Measurements from ENCODE around the gene IFNAR1. TPM values are rescaled to one million over a fixed set of nuclear protein-coding genes. Genes with fewer than 3 reads are reported as not detected.
A peak's percentile ranks its signal among the peaks of the same experiment; 100 is the strongest.

The IFNAR1 gene
- total RNA-seq, 1 experiment from 2014 or later = 14.2 TPM

GRCh38 chr21:33299181-33299752 lies 25.5 kb upstream of the IFNAR1 start:
- no peak overlapping the region for H4K8ac ChIP-seq (replicated peaks; ENCODE audit: insufficient read length, low read depth, low read length)
- H2BK20ac ChIP-seq (ENCODE audit: low read depth, low read length, poor library complexity, severe bottlenecking) = no peak overlapping the region
- H3K4ac ChIP-seq (ENCODE audit: low read depth, low read length) = no peak overlapping the region
- no peak overlapping the region for H4K5ac ChIP-seq (ENCODE audit: insufficient read length, low read depth, low read length)
- Mint-ChIP-seq H3K36me3 (ENCODE audit: insufficient read depth in 1 of 3, low read depth in 3 of 3) (no peaks in the 10 kb centered on the region), H3K27ac (peak overlapping the region in 1 of 3 experiments; percentile 29; a peak in 1 of 7 replicates), H3K27me3 (ENCODE audit: low read depth) (no peaks in the 10 kb centered on the region), H3K4me3 (no peak overlapping the region; a peak in 1 of 5 replicates), H3K9me3 (no peaks in the 10 kb centered on the region), H3K4me1 (peaks cover 11% of the 10 kb centered on the region in 2 experiments)
- no peaks in the 10 kb centered on the region for H3K79me1 ChIP-seq (ENCODE audit: insufficient read depth, low read depth, low read length, poor library complexity, severe bottlenecking)
- no peaks in the 10 kb centered on the region for H3K79me2 ChIP-seq (ENCODE audit: insufficient read depth, low read length)
- H3K56ac ChIP-seq (ENCODE audit: insufficient read length, low read depth, low read length) = no peak overlapping the region
- no peaks in the 10 kb centered on the region for H3K23me2 ChIP-seq (ENCODE audit: insufficient read length, low read depth, low read length, poor library complexity, severe bottlenecking)
- H3K27ac ChIP-seq (ENCODE audit: insufficient read length, low read depth, low read length) = no peak overlapping the region
- no peak overlapping the region for H4K91ac ChIP-seq (ENCODE audit: insufficient read length, low read depth, low read length)
- H3T11ph ChIP-seq (ENCODE audit: low read length) = no peak overlapping the region
- H3K4me1 ChIP-seq (ENCODE audit: insufficient read depth, low read length) = no peaks in the 10 kb centered on the region
- H3K9me3 ChIP-seq (ENCODE audit: control insufficient read depth, low read depth, low read length) = no peaks in the 10 kb centered on the region
- no peak overlapping the region for H3K23ac ChIP-seq (ENCODE audit: insufficient read length, low read depth, low read length)
- no peak overlapping the region for H2BK5ac ChIP-seq (ENCODE audit: insufficient read length, low read length)
- no peak overlapping the region for H2AFZ ChIP-seq (ENCODE audit: low read length)
- H3K18ac ChIP-seq (ENCODE audit: insufficient read length, low read depth, low read length) = no peak overlapping the region
- no peak overlapping the region for H3K4me2 ChIP-seq (ENCODE audit: insufficient read depth, insufficient read length, low read length)
- H3K27me3 ChIP-seq (ENCODE audit: insufficient read depth, low read length) = no peaks in the 10 kb centered on the region
- no peak overlapping the region for H3K14ac ChIP-seq (ENCODE audit: insufficient read depth, low read length)
- no peak overlapping the region for H2BK12ac ChIP-seq (ENCODE audit: insufficient read length, low read depth, low read length)
- DNase-seq = no peak
- no peaks in the 10 kb centered on the region for H4K20me1 ChIP-seq (ENCODE audit: control insufficient read depth, insufficient read depth, insufficient read length)
- TF ChIP-seq, protein P1, sequence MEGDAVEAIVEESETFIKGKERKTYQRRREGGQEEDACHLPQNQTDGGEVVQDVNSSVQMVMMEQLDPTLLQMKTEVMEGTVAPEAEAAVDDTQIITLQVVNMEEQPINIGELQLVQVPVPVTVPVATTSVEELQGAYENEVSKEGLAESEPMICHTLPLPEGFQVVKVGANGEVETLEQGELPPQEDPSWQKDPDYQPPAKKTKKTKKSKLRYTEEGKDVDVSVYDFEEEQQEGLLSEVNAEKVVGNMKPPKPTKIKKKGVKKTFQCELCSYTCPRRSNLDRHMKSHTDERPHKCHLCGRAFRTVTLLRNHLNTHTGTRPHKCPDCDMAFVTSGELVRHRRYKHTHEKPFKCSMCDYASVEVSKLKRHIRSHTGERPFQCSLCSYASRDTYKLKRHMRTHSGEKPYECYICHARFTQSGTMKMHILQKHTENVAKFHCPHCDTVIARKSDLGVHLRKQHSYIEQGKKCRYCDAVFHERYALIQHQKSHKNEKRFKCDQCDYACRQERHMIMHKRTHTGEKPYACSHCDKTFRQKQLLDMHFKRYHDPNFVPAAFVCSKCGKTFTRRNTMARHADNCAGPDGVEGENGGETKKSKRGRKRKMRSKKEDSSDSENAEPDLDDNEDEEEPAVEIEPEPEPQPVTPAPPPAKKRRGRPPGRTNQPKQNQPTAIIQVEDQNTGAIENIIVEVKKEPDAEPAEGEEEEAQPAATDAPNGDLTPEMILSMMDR (conservative IDR thresholded peaks at IDR 0.05) = peak; percentile 28; the same call in 2 of the 3 replicates
- no peak overlapping the region for H2BK15ac ChIP-seq (ENCODE audit: low read depth, low read length)
- no peak overlapping the region for H3K9ac ChIP-seq (ENCODE audit: extremely low read depth, insufficient read length, low read length)
- WGBS (ENCODE audit: extremely low coverage, insufficient read length, low lambda C conversion rate) = no CpG with 5 or more reads among the region's 5 CpGs
- no peak overlapping the region for H2AK5ac ChIP-seq (ENCODE audit: insufficient read length, low read length)
- H2BK120ac ChIP-seq (ENCODE audit: low read depth, low read length, poor library complexity, severe bottlenecking) = no peak overlapping the region
